NCI-H2227 treated with DMSO at 0.1 percent for 48 hours (cell line): ENCODE results near the gene PPP2R3A.
"Not testable (repeated sequence)": the region's sequence is repeated elsewhere in the genome, so short reads cannot be mapped to it uniquely, and the experiment has no call there.

Experiments
- DNase-seq: peaks from one replicate; lab custom pipeline; 2025; lab: John Stamatoyannopoulos, UW

Gene PPP2R3A

GRCh38 chr3:136036306-136036705 lies 70.8 kb downstream of the PPP2R3A start:
- no peak for DNase-seq

DNA sequence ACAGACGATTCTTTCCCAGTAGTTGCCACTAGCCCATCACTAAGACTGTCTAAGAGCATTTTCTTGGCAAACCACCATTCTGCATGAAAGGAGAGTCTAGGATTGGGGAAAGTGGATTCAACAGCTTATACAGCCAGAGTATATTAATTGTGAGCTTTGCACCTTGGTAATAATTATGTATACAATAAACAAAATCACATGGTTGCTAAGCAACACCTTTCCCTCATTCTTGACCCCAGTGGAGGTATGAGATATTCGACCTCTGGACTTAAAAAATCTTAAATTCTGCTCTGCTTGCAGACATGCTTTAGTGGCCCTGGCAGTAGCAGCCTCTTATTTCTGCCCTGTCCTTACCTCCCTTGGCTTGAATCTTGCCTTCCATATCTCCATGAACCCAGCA lies 73.1 kb downstream of the PPP2R3A start:
- DNase-seq: no peak

GRCh38 chr3:136042608-136043221 lies 77.2 kb downstream of the PPP2R3A start:
- DNase-seq: peak; percentile 32

DNA sequence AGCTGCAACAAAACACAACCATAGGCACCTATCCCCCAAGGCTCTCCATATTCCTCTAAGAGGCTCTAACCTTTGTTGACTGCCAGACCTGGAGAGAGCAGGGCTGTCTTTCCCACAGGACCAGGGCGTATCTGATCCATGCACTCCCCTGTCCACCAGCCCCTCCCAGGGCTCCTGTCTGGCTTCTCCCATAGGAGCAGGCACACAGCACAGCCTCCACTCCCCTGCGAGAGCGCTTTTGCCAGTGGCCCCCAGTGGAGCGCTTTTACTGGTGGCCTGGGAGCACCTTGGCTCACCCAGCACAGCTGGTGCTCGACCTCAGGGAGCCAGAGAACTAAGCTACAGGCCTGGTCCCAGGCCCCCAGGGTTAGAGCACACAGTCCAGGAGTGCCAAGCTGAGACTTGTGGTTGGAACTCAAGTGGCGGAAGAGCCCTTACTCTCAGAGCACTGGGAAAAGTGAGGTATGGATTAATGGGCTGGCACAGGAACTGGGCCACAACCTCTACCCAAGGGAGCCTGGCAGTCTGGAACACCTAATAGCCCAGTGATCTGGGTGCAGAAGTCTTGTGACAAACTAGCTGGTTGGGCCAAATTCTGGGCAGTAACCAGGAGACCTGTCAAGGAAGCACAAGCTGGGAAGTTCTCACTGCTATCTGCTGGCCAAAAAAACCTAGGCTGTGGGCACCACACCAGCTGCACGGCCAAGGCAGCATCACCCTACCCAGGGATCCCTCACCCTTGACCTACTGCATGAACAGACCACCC lies 79.6 kb downstream of the PPP2R3A start:
- DNase-seq: no peak

DNA sequence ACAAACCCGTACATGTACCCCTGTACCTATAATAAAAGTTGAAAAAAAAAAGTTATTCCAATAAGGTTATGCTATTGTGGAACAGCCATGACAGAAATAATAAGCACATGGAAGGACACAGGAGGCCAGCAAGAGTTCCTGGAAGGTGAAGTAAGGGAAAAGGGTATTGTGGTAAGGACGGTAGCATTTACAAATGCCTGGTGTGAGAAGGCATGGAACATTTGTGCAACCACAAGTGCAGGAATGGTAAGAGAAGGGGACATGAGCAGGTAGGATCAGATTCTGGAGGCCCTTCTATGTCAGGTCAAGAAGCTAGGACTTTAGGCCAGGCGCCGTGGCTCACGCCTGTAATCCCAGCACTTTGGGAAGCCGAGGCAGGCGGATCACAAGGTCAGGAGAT lies 82.5 kb downstream of the PPP2R3A start:
- no peak for DNase-seq

DNA sequence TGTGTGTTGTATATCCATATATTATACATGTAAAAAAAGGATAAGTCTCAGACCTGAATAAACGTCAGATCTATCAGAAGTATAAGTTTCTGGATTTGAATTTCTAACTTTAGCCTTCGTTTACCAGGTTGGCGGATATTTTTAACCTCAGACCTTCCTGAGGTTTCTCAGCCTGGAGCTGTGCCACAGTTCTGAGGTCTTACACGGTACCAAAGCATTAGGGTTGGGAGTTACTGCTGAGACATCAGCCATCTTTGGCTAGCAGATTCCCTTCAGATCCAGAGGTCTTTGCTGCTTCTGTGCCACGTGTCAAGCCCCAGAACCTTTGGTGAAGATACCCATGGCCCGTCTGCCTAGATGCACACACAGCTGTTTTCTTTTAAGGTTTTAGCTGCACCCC lies 84.7 kb downstream of the PPP2R3A start:
- no peak for DNase-seq

DNA sequence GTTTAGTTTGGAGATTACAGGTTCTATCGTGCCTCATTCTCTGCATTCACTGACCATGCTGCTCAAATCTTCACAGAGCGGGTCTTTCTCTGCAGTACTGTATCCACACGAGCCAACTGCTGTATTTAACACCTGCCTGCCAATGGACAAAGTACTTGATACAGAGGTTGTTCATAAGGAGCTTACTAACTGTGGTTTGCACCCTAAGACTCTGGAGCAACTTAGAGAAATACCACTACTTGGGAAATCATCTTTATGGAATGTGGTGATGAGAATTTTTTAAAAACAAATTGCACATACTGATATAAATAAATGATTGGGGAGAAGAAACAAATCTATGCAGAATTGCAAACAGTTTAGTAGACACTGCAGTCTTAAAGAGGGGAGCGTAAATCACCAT lies 90.0 kb downstream of the PPP2R3A start:
- no peak for DNase-seq

GRCh38 chr3:136067211-136067610 lies 101.7 kb downstream of the PPP2R3A start:
- DNase-seq: no peak

DNA sequence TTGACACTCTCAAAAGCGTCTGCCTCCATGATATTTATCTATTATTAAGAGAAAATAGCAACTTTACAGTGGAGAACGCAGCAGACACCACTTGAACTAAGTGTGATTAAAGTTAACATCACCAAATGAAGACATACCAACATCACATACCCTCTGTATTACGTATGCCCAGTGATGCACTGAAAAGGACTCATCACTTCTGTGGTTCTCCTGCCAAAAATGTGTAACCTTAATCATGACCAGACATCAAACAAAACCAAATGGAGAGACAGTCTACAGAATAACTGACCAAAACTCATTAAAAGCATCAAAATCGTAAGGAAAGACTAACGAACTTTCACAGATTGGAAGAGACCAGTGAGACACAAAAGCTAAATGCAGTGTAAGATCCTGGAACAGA lies 103.2 kb downstream of the PPP2R3A start:
- no peak for DNase-seq

- no peak for DNase-seq
Observed at GRCh38 chr3:136069933-136070332, 104.4 kb downstream of the PPP2R3A start.

GRCh38 chr3:136070334-136070733 lies 104.8 kb downstream of the PPP2R3A start:
- DNase-seq: no peak

- no peak for DNase-seq
Observed at GRCh38 chr3:136070953-136071949, 105.7 kb downstream of the PPP2R3A start.

- no peak for DNase-seq
Observed at GRCh38 chr3:136074546-136075170, 109.1 kb downstream of the PPP2R3A start.

GRCh38 chr3:136075218-136075808 lies 109.8 kb downstream of the PPP2R3A start:
- peak; percentile 53 for DNase-seq

DNA sequence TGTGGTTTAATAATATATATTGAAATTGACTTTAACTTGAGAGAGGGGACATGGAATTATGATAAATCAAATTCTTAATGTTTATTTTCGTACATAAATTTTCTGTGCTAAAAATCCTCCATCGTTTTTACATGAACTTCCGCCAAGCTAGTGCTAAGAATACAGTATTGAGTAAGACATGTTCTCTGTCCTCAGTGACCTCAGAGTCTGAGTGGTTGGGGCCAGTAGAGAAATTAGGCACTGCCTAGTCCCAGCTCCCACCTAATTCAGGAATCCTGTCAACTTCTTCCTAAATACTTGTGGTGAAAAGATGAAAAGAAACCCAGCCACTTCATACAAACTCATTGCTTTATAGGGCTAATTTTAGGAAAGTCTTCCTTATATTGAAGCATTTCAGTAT lies 110.3 kb downstream of the PPP2R3A start:
- no peak for DNase-seq

- peak; percentile 1 for DNase-seq
Observed at GRCh38 chr3:136078421-136079364, 113.2 kb downstream of the PPP2R3A start.

GRCh38 chr3:136083641-136084382 lies 118.3 kb downstream of the PPP2R3A start:
- DNase-seq: not testable (repeated sequence)

- DNase-seq: not testable (repeated sequence)
Observed at GRCh38 chr3:136085067-136085466, 119.5 kb downstream of the PPP2R3A start.

- no peak for DNase-seq
Observed at GRCh38 chr3:136093771-136094170, 128.2 kb downstream of the PPP2R3A start.

DNA sequence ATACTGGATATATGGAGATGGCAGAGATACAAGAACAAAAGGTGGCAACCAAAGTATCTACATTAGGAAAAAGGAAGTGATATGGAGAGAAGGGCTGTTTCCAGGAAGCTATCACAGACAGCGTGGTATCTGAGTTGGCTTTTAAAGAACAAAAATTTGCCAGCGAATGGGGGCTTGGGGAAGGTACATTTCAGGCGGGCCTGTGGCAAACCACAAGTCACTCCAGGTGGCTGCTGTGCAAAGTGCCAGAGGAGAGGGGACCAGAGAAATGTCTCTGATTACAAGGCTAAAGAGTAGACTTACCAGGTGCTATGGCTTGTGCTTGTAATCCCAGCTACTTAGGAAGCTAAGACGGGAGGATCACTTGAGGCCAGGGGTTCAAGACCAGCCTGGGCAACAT lies 139.5 kb downstream of the PPP2R3A start:
- no peak for DNase-seq
